Purkinje cell (primary cell): ENCODE measurements around the gene SCRN1. TPM values are rescaled to one million over a fixed set of nuclear protein-coding genes. Genes with fewer than 3 reads are reported as not detected.

ENCODE experiments used
- polyA plus RNA-seq: library from polyadenylated mRNA; unstranded; fragments of >200 nt; fragmentation: Nextera tagmentation; gene quantifications from 2 replicates; pipeline ENCODE4 v1.2.1, GENCODE V29; 2014

SCRN1 gene
- polyA plus RNA-seq: 22.5 and 28.2 TPM in 2 replicates

GRCh38 chr7:29989257-29989995, at the start of gene SCRN1:
Gene SCRN1 (minus strand): TSS chr7:29989801. CDS start chr7:29969067, 20,734 bp downstream.

GRCh38 chr7:30028216-30028748, 38.7 kb upstream of the SCRN1 start, which contains the start of gene PLEKHA8:
Gene PLEKHA8 (plus strand): TSS chr7:30028412. CDS start chr7:30028763, 351 bp downstream.

GRCh38 chr7:30026229-30027064, 36.8 kb upstream of the SCRN1 start, which contains the start of gene FKBP14:
Gene FKBP14 (minus strand): TSS chr7:30026702. CDS start chr7:30026508, 194 bp downstream.

Other genes starting within 250 kb of the SCRN1 start
- 1.0 and 2.4 TPM in 2 replicates for gene WIPF3, start 183.3 kb downstream of the SCRN1 start, polyA plus RNA-seq
- gene FKBP14, start 36.9 kb upstream of the SCRN1 start, polyA plus RNA-seq: 4.1 and 8.5 TPM in 2 replicates
- gene PLEKHA8, start 38.6 kb upstream of the SCRN1 start, polyA plus RNA-seq: 0.98 and 5.1 TPM in 2 replicates
- gene MTURN, start 145.2 kb upstream of the SCRN1 start, polyA plus RNA-seq: 13.1 and 24.7 TPM in 2 replicates